DMS153 treated with DMSO at 0.1 percent for 48 hours (cell line): ENCODE data around the gene LBX1.
"Not testable (repeated sequence)": the region's sequence is repeated elsewhere in the genome, so short reads cannot be mapped to it uniquely, and the experiment has no call there.

Experiments
- DNase-seq: peaks from one replicate; lab custom pipeline; 2025; ENCODE audit not compliant: unreplicated experiment; lab: John Stamatoyannopoulos, UW

LBX1 gene

GRCh38 chr10:101214446-101215396 lies 14.5 kb downstream of the LBX1 start:
- DNase-seq, result peak; percentile 44

- DNase-seq, result no peak
These were observed 20.7 kb downstream of the LBX1 start for GRCh38 chr10:101208543-101208942.

- DNase-seq, result no peak
These were observed 22.2 kb downstream of the LBX1 start for GRCh38 chr10:101207026-101207425.

GRCh38 chr10:101202667-101203066 lies 26.6 kb downstream of the LBX1 start:
- not testable (repeated sequence) for DNase-seq

GRCh38 chr10:101198326-101198977 lies 30.8 kb downstream of the LBX1 start:
- not testable (repeated sequence) for DNase-seq

GRCh38 chr10:101195921-101196320 lies 33.3 kb downstream of the LBX1 start:
- no peak for DNase-seq

GRCh38 chr10:101189461-101190401 lies 39.5 kb downstream of the LBX1 start:
- DNase-seq, result peak; percentile 10

- no peak for DNase-seq
These were observed 40.3 kb downstream of the LBX1 start for GRCh38 chr10:101188942-101189341.

GRCh38 chr10:101183458-101184183 lies 45.6 kb downstream of the LBX1 start:
- no peak for DNase-seq

GRCh38 chr10:101182936-101183335 lies 46.3 kb downstream of the LBX1 start:
- DNase-seq, result no peak
